Measurements from ENCODE around the gene TUT7.

DNA sequence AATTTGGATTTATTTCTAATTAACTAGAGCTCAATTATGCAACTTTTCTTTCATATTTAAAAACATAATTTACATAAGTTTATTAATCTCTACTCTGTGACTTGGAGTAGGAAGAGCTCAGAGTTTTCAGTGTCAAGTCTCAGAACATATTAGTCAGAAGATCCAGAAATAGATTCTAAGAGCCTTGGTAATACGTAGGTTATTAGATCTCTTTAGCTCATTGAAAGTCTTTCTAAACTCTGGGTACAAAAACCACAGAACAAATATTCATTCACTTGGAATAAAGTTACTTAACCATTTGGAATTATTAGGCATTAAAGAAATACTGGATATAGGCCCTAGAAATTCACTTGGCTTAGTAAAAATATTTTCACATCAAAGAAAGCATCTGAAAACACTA lies 45.5 kb downstream of the TUT7 start:
- TF ChIP-seq, protein P1, sequence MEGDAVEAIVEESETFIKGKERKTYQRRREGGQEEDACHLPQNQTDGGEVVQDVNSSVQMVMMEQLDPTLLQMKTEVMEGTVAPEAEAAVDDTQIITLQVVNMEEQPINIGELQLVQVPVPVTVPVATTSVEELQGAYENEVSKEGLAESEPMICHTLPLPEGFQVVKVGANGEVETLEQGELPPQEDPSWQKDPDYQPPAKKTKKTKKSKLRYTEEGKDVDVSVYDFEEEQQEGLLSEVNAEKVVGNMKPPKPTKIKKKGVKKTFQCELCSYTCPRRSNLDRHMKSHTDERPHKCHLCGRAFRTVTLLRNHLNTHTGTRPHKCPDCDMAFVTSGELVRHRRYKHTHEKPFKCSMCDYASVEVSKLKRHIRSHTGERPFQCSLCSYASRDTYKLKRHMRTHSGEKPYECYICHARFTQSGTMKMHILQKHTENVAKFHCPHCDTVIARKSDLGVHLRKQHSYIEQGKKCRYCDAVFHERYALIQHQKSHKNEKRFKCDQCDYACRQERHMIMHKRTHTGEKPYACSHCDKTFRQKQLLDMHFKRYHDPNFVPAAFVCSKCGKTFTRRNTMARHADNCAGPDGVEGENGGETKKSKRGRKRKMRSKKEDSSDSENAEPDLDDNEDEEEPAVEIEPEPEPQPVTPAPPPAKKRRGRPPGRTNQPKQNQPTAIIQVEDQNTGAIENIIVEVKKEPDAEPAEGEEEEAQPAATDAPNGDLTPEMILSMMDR (IDR thresholded peaks at IDR 0.05) = no peak
- TF ChIP-seq EP300 (IDR thresholded peaks at IDR 0.05) (no peak), POLR2A (IDR thresholded peaks at IDR 0.05) (no peak), POLR2AphosphoS5 (IDR thresholded peaks at IDR 0.05) (no peak)
